Activated gamma-delta T cell (primary cell): ENCODE measurements around the gene KIFC3.
"Not testable (repeated sequence)": the region's sequence is repeated elsewhere in the genome, so short reads cannot be mapped to it uniquely, and the experiment has no call there.

Experiments
- DNase-seq: peaks from one replicate; lab custom pipeline; 2025; lab: John Stamatoyannopoulos, UW

The KIFC3 gene

GRCh38 chr16:57753448-57754353 lies 48.6 kb downstream of the KIFC3 start:
- DNase-seq, result no peak

GRCh38 chr16:57752581-57753447 lies 49.5 kb downstream of the KIFC3 start:
- no peak for DNase-seq

GRCh38 chr16:57752203-57752580 lies 50.1 kb downstream of the KIFC3 start:
- DNase-seq, result no peak

DNA sequence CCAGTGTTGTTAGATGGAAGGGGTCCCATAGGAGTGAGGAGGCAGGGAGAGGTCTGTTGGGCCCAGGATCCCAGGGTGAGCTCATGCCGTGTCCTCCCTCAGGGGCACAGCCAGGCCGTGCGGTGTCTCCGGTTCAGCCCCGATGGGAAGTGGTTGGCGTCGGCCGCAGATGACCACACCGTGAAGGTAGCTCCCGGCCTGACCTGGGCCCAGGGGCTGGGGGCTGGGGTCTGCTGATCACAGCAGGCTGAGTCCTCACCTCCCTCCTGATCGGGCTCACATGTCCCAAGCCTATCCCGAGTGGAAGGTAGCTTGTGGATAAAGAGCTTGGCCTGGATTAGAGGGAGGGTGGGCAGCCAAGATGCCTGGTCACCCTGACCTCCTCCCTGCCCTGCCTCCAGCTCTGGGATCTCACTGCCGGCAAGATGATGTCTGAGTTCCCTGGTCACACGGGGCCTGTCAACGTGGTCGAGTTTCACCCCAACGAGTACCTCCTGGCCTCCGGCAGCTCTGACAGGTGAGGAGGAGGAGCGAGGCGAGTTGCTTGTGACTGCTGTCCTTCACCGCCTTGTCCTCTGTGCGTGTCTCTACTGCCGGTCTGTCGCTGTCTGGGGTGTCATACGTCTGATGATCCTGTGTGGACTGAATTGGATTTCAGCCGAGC lies 50.6 kb downstream of the KIFC3 start:
- DNase-seq, result no peak

GRCh38 chr16:57750796-57751538 lies 51.3 kb downstream of the KIFC3 start:
- no peak for DNase-seq

GRCh38 chr16:57749856-57750452 lies 52.3 kb downstream of the KIFC3 start:
- no peak for DNase-seq

- DNase-seq, result no peak
Observed at GRCh38 chr16:57749101-57749692, 53.1 kb downstream of the KIFC3 start.

DNA sequence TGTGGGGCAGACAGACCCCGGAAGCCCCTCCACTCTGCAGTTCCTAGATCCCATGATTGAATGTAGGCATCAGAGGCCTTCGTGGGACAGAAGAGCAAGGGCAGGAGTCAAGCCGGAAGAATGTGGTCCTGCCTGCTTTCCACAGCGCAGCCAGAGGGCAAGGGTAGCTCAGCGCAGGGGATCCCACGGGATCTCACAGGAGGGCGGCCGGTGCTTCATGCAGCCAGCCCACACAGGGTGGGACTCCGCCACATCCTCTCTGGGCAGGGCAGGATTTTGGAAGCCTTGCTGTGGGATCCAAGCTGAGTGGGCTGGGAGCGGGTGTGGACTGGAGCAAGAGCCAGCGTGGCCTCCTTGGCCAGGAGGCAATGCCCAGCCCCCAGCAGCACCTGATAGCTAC lies 53.7 kb downstream of the KIFC3 start:
- DNase-seq, result no peak

DNA sequence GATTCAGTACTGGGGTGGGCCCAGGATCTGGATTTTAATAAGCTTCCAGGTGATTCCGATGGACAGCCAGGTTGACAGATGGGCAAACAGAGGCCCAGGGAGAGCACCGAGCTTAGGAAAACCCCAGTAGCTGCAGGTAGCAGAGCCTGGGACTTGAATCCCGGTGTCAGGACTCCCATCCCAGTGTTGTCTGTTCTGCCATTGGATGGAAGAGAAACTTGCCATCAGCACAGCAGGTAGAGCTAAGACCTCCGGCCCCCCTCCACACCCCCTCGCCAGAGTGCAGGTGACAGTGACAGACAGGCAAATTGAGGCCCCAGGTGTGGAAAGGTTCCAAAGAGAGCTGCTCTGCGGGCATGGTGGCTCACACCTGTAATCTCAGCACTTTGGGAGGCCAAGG lies 54.3 kb downstream of the KIFC3 start:
- no peak for DNase-seq

DNA sequence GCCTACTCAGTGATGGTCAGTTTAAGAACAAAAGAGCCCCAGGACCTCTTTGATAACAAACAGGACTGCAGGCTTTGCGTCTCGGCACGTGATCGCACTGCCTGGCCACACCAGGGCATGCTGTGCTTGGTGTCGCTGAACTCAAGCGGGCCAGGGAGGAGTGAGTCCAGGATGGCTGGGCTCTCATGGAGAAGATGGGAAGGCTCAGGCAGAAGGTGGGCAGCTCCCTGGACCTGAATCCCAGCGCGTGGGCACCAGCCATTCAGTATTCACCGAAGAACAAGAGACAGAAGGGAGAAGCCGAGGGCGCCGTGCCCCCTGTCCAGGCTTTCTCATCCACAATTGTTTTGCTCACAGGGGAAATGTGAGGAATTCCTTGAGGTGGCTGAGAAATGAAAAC lies 54.8 kb downstream of the KIFC3 start:
- DNase-seq, result no peak

DNA sequence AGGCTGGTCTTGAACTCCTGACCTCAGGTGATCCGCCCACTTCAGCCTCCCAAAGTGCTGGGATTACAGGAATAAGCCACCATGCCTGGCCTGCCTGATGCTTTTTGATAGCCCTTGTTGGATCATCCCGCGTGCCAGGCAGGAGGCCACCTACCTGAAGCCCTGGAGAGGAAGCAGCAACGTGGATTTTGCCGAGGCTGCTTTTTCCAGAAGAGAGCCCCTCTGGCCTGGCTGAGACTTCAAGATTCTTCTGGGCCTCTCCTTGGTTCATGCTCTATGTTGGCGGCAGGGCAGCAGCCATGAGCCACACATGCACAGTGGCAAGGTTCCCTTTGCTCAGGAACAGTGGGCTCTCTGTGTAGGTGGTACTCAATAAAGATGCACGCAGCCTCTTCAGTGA lies 55.2 kb downstream of the KIFC3 start:
- DNase-seq, result no peak

DNA sequence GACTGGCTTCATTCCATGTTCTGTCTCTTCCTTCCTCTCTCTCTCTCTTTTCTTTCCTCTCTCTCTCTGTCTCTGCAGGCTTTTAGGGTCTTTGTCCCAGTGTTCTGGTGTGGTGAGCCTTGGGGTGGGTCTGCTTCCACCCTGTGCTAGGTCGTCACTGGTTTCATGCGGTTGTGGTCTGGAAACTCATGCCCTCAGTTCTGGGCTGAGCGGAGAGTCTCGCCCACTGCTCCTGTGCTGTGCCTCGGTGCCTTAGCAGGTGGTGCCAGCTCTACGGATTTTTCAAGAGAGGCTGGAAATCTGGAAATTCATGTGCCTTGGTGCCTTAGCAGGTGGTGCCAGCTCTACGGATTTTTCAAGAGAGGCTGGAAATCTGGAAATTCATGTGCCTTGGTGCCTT lies 56.0 kb downstream of the KIFC3 start:
- DNase-seq, result not testable (repeated sequence)

- DNase-seq, result no peak
Observed at GRCh38 chr16:57745768-57746167, 56.5 kb downstream of the KIFC3 start.

DNA sequence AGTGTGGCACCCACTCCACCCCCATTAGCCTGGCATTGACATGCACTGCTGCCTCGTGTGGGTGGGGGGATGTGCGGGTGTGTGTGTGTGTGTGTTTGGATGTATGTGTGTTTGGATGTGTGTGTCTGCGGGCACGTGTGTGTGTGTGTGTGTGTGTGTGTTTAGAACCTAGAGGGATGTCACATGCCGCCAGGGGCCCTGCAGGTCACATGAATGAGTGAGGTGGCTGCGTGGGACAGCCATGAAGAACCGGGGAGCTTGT lies 57.7 kb downstream of the KIFC3 start:
- DNase-seq, result no peak

GRCh38 chr16:57743886-57744641 lies 58.2 kb downstream of the KIFC3 start:
- DNase-seq, result no peak

- no peak for DNase-seq
Observed at GRCh38 chr16:57743458-57743857, 58.8 kb downstream of the KIFC3 start.

GRCh38 chr16:57742543-57742942 lies 59.7 kb downstream of the KIFC3 start:
- no peak for DNase-seq

GRCh38 chr16:57741660-57742191 lies 60.6 kb downstream of the KIFC3 start:
- no peak for DNase-seq

DNA sequence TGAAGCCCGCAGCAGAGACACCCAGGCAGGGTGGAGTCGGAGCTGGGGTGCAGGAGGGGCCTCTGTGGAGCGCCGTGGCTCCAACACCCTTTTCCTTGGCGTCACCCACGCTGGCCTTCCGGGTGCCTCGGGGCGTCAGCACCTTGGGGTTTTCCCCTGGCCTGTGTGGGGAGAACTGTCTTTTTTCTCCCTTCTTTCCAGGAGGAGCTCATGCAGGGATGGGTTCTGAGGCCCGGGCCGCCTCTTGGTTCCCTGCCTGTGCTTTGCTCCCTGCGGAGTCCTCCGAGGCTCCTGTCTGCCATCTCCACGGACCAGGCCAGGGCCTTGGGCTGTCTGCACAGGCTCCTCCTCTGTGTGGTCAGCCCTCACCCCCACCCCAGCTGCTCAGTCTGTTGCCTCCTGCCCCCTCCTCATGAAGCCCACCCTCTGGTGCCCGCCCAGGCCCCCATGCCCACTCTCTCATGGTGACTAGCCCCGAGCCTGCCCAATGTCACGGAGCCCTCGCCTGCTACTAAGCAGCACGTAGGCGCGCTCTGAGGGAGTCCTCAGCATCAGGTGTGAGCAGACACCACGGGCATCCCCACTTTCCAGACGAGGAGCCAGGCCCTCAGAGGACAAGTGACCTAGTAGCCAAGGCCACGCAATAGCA lies 61.7 kb downstream of the KIFC3 start:
- no peak for DNase-seq
